ENCODE results near the gene WDR91.
A peak's percentile ranks its signal among the peaks of the same experiment; 100 is the strongest.
"Not testable (repeated sequence)": the region's sequence is repeated elsewhere in the genome, so short reads cannot be mapped to it uniquely, and the experiment has no call there.

WDR91 gene

GRCh38 chr7:135178364-135178763 lies 33.0 kb downstream of the WDR91 start:
- Histone ChIP-seq H3K27me3 (ENCODE audit: insufficient read depth, poor library complexity, severe bottlenecking) (no peaks in the 10 kb centered on the region), H3K27ac (ENCODE audit: poor library complexity, severe bottlenecking) (peak overlapping the region; percentile 97), H3K9me3 (ENCODE audit: severe bottlenecking) (peaks cover 19% of the 10 kb centered on the region), H3K36me3 (ENCODE audit: low read depth) (peaks cover 50% of the 10 kb centered on the region), H3K4me1 (ENCODE audit: insufficient read depth, poor library complexity, severe bottlenecking) (peaks cover 27% of the 10 kb centered on the region), H3K4me3 (ENCODE audit: severe bottlenecking) (no peak overlapping the region)
- ATAC-seq (ENCODE audit: low read depth) (no peak), DNase-seq (ENCODE audit: low spot score) (no peak)
- TF ChIP-seq CTCF (IDR thresholded peaks at IDR 0.05; ENCODE audit: poor library complexity, severe bottlenecking), result no peak

GRCh38 chr7:135177028-135177696 lies 34.2 kb downstream of the WDR91 start:
- H3K27ac ChIP-seq (ENCODE audit: poor library complexity, severe bottlenecking), result peak overlapping the region; percentile 97
- no peak overlapping the region for H3K4me3 ChIP-seq (ENCODE audit: severe bottlenecking)
- DNase-seq (ENCODE audit: low spot score), result peak; percentile 83
- H3K9me3 ChIP-seq (ENCODE audit: severe bottlenecking), result peaks cover 19% of the 10 kb centered on the region
- H3K36me3 ChIP-seq (ENCODE audit: low read depth), result peaks cover 44% of the 10 kb centered on the region
- H3K4me1 ChIP-seq (ENCODE audit: insufficient read depth, poor library complexity, severe bottlenecking), result peaks cover 27% of the 10 kb centered on the region
- H3K27me3 ChIP-seq (ENCODE audit: insufficient read depth, poor library complexity, severe bottlenecking), result no peaks in the 10 kb centered on the region
- peak; percentile 84 for ATAC-seq (ENCODE audit: low read depth)
- TF ChIP-seq CTCF (IDR thresholded peaks at IDR 0.05; ENCODE audit: poor library complexity, severe bottlenecking), result no peak

GRCh38 chr7:135175931-135176330 lies 35.4 kb downstream of the WDR91 start:
- ATAC-seq (ENCODE audit: low read depth) (peak; percentile 40), DNase-seq (ENCODE audit: low spot score) (no peak)
- H3K4me1 ChIP-seq (ENCODE audit: insufficient read depth, poor library complexity, severe bottlenecking), result peaks cover 29% of the 10 kb centered on the region
- no peak overlapping the region for H3K4me3 ChIP-seq (ENCODE audit: severe bottlenecking)
- no peak for TF ChIP-seq CTCF (IDR thresholded peaks at IDR 0.05; ENCODE audit: poor library complexity, severe bottlenecking)
- H3K27ac ChIP-seq (ENCODE audit: poor library complexity, severe bottlenecking), result peak overlapping the region; percentile 97
- H3K27me3 ChIP-seq (ENCODE audit: insufficient read depth, poor library complexity, severe bottlenecking), result no peaks in the 10 kb centered on the region
- peaks cover 8% of the 10 kb centered on the region for H3K9me3 ChIP-seq (ENCODE audit: severe bottlenecking)
- peaks cover 34% of the 10 kb centered on the region for H3K36me3 ChIP-seq (ENCODE audit: low read depth)

- DNase-seq (ENCODE audit: low spot score) (no peak), ATAC-seq (ENCODE audit: low read depth) (no peak)
- Histone ChIP-seq H3K36me3 (ENCODE audit: low read depth) (peaks cover 24% of the 10 kb centered on the region), H3K27me3 (ENCODE audit: insufficient read depth, poor library complexity, severe bottlenecking) (no peaks in the 10 kb centered on the region), H3K4me1 (ENCODE audit: insufficient read depth, poor library complexity, severe bottlenecking) (peaks cover 30% of the 10 kb centered on the region), H3K27ac (ENCODE audit: poor library complexity, severe bottlenecking) (peak overlapping the region; percentile 97), H3K9me3 (ENCODE audit: severe bottlenecking) (peaks cover 6% of the 10 kb centered on the region), H3K4me3 (ENCODE audit: severe bottlenecking) (no peak overlapping the region)
- TF ChIP-seq CTCF (IDR thresholded peaks at IDR 0.05; ENCODE audit: poor library complexity, severe bottlenecking), result no peak
Observed at GRCh38 chr7:135174941-135175340, 36.4 kb downstream of the WDR91 start.

- H3K27ac ChIP-seq (ENCODE audit: poor library complexity, severe bottlenecking); DNase-seq (ENCODE audit: low spot score); ATAC-seq (ENCODE audit: low read depth); H3K9me3 ChIP-seq (ENCODE audit: severe bottlenecking); H3K27me3 ChIP-seq (ENCODE audit: insufficient read depth, poor library complexity, severe bottlenecking); H3K4me3 ChIP-seq (ENCODE audit: severe bottlenecking): not testable (repeated sequence)
- Histone ChIP-seq H3K36me3 (ENCODE audit: low read depth) (peaks cover 17% of the 10 kb centered on the region; the same call in 1 of the 2 replicates), H3K4me1 (ENCODE audit: insufficient read depth, poor library complexity, severe bottlenecking) (peaks cover 35% of the 10 kb centered on the region)
Observed at GRCh38 chr7:135173916-135174315, 37.4 kb downstream of the WDR91 start.

- Histone ChIP-seq H3K27ac (ENCODE audit: poor library complexity, severe bottlenecking) (peak overlapping the region; percentile 93), H3K4me1 (ENCODE audit: insufficient read depth, poor library complexity, severe bottlenecking) (peaks cover 20% of the 10 kb centered on the region), H3K36me3 (ENCODE audit: low read depth) (peaks cover 24% of the 10 kb centered on the region), H3K4me3 (ENCODE audit: severe bottlenecking) (peak overlapping the region; percentile 77)
- H3K27me3 ChIP-seq (ENCODE audit: insufficient read depth, poor library complexity, severe bottlenecking); DNase-seq (ENCODE audit: low spot score); H3K9me3 ChIP-seq (ENCODE audit: severe bottlenecking): not testable (repeated sequence)
- peak; percentile 8; the same call in 1 of the 3 replicates for ATAC-seq (ENCODE audit: low read depth)
Observed at GRCh38 chr7:135171581-135172291, 39.6 kb downstream of the WDR91 start.

All from RWPE2 (cell line).